A549 (cell line): ENCODE results near the gene RNF167. TPM values are rescaled to one million over a fixed set of nuclear protein-coding genes. Genes with fewer than 3 reads are reported as not detected.

Experiments
- ATAC-seq, 2 experiments: fragments of 200-7000 bp in 1 of 2; fragments of >200 bp in 1 of 2; cut with Nextera tagmentation in 1 of 2; cut with Tn5 transposase in 1 of 2; 3 replicates each; pipeline versions ENCODE4 v1.8.0 to v1.9.1; 2018 to 2020; ENCODE audit warnings: mild to moderate bottlenecking in 1 of 2, moderate library complexity in 1 of 2
- CTCF ChIA-PET: fragments of 300-600 bp; sonication (Branson Sonifier 250); formaldehyde crosslinking; extraction: SDS; loops from one replicate; lab custom pipeline; 2021; ENCODE audit warnings: antibody characterized with exemption, inconsistent platforms; lab: Yijun Ruan, JAX
- POLR2A ChIA-PET: fragments of 350-600 bp; formaldehyde crosslinking; extraction: SDS; loops from one replicate; lab custom pipeline; 2021; ENCODE audit warnings: antibody characterized with exemption, inconsistent platforms; lab: Yijun Ruan, JAX
- DNase-seq, 2 experiments: peaks; one replicate each; pipeline versions ENCODE4 v3.0.0 to v3.0.0-alpha.2; 2011 to 2016; ENCODE audit warnings: low read depth in 1 of 2, low spot score in 1 of 2
- FAIRE-seq: peaks from 2 replicates; lab custom pipeline; 2011; peaks lifted over from hg19 to GRCh38; lab: Jason Lieb, UNC
- H3K27ac ChIP-seq, 2 experiments: fragments of >200 bp; sonication (Bioruptor Twin); formaldehyde crosslinking; 3 replicates each; pipeline ENCODE4 v1.5.1; 2016 to 2017
- H3K4me1 ChIP-seq: fragments of >200 bp; sonication (Bioruptor Twin); formaldehyde crosslinking; 3 replicates; pipeline ENCODE4 v1.6.1; 2016
- H3K4me2 ChIP-seq: fragments of >200 bp; sonication (Bioruptor Twin); formaldehyde crosslinking; 3 replicates; pipeline ENCODE4 v1.6.1; 2016
- H3K4me3 ChIP-seq: fragments of >200 bp; sonication (Bioruptor Twin); formaldehyde crosslinking; 3 replicates; pipeline ENCODE4 v1.5.1; 2016
- H3K9me3 ChIP-seq: fragments of >200 bp; sonication (Bioruptor Twin); formaldehyde crosslinking; 3 replicates; pipeline ENCODE4 v1.6.1; 2016
- BCL3 ChIP-seq: fragments of >200 bp; sonication (Bioruptor Twin); formaldehyde crosslinking; IDR thresholded peaks from 3 replicates; pipeline ENCODE4 v1.6.1; 2016
- CBX8 ChIP-seq: fragments of 200-600 bp; sonication (generic); IDR thresholded peaks from 2 replicates; pipeline ENCODE4 v1.6.1; 2016
- CHD4 ChIP-seq: fragments of 200-600 bp; sonication (generic); IDR thresholded peaks from 2 replicates; pipeline ENCODE4 v1.6.1; 2016; ENCODE audit warnings: antibody characterized with exemption, mild to moderate bottlenecking, borderline replicate concordance
- CTCF ChIP-seq: fragments of >200 bp; sonication (Bioruptor Twin); formaldehyde crosslinking; IDR thresholded peaks from 3 replicates; pipeline ENCODE4 v1.5.1; 2016
- ESRRA ChIP-seq: fragments of 150-350 bp; IDR thresholded peaks from 2 replicates; pipeline ENCODE4 v1.6.1; 2014; ENCODE audit warnings: mild to moderate bottlenecking, low read length, borderline replicate concordance
- GATA3 ChIP-seq: IDR thresholded peaks from 2 replicates; pipeline ENCODE4 v1.6.1; 2012; ENCODE audit warnings: borderline replicate concordance
- HES2 ChIP-seq: fragments of >200 bp; sonication (Bioruptor Twin); formaldehyde crosslinking; IDR thresholded peaks from 2 replicates; pipeline ENCODE4 v1.6.1; 2016
- HMGXB4 ChIP-seq: fragments of 250-450 bp; sonication (Bioruptor Pico); IDR thresholded peaks from 2 replicates; pipeline ENCODE4 v1.5.0; 2021; ENCODE audit warnings: mild to moderate bottlenecking, moderate library complexity, borderline replicate concordance
- HOXB5 ChIP-seq: fragments of 250-450 bp; sonication (Bioruptor Pico); IDR thresholded peaks from 2 replicates; pipeline ENCODE4 v1.5.0; 2020; ENCODE audit warnings: mild to moderate bottlenecking, moderate library complexity
- JUN ChIP-seq, 2 experiments: fragments of >200 bp; sonication (Bioruptor Twin); formaldehyde crosslinking; IDR thresholded peaks; 2 replicates in 1 of 2; 3 replicates in 1 of 2; pipeline ENCODE4 v1.6.1; 2016 to 2017
- KDM5A ChIP-seq: fragments of 200-600 bp; sonication (generic); IDR thresholded peaks from 2 replicates; pipeline ENCODE4 v1.6.1; 2016; ENCODE audit warnings: antibody characterized with exemption, mild to moderate bottlenecking
- MAX ChIP-seq: IDR thresholded peaks from 2 replicates; pipeline ENCODE4 v1.6.1; 2012
- MAZ ChIP-seq: fragments of 150-350 bp; IDR thresholded peaks from 2 replicates; pipeline ENCODE4 v1.6.1; 2014; ENCODE audit warnings: antibody characterized with exemption, low read depth, low read length, borderline replicate concordance
- PBX3 ChIP-seq: IDR thresholded peaks from 2 replicates; pipeline ENCODE4 v1.6.1; 2012
- PHF8 ChIP-seq: fragments of 200-600 bp; sonication (generic); IDR thresholded peaks from 2 replicates; pipeline ENCODE4 v1.6.1; 2016; ENCODE audit warnings: low read depth, mild to moderate bottlenecking, antibody characterized with exemption, moderate library complexity, borderline replicate concordance
- POLR2A ChIP-seq: IDR thresholded peaks from 2 replicates; pipeline ENCODE4 v1.6.1; 2012; ENCODE audit warnings: mild to moderate bottlenecking, low read length
- RAD21 ChIP-seq, 2 experiments: fragments of >200 bp in 1 of 2; sonication (Bioruptor Twin) in 1 of 2; formaldehyde crosslinking in 1 of 2; IDR thresholded peaks in 1 of 2; conservative IDR thresholded peaks in 1 of 2; 2 replicates in 1 of 2; 3 replicates in 1 of 2; pipeline ENCODE4 v1.6.1; 2012 to 2018; ENCODE audit warnings: inconsistent platforms in 1 of 2
- RARB ChIP-seq: fragments of 250-450 bp; sonication (Bioruptor Pico); IDR thresholded peaks from 2 replicates; pipeline ENCODE4 v1.8.0; 2021; ENCODE audit warnings: mild to moderate bottlenecking, moderate library complexity
- SMC3 ChIP-seq: fragments of >200 bp; sonication (Bioruptor Twin); formaldehyde crosslinking; IDR thresholded peaks from 3 replicates; pipeline ENCODE4 v1.6.1; 2018; ENCODE audit warnings: inconsistent platforms
- TFCP2L1 ChIP-seq: fragments of 250-450 bp; sonication (Bioruptor Pico); IDR thresholded peaks from 2 replicates; pipeline ENCODE4 v1.5.0; 2021; ENCODE audit warnings: mild to moderate bottlenecking
- ZSCAN20 ChIP-seq: fragments of 250-450 bp; sonication (Bioruptor Pico); IDR thresholded peaks from 2 replicates; pipeline ENCODE4 v1.8.0; 2022; ENCODE audit warnings: mild to moderate bottlenecking, moderate library complexity
- WGBS: methylation state at CpG from one replicate; pipeline ENCODE4 v1.1.6; 2017; ENCODE audit errors: missing lambda C conversion rate; 5-methylcytosine and 5-hydroxymethylcytosine counted together
- polyA plus RNA-seq, 4 experiments: library from polyadenylated mRNA; depleted of rRNA in 3 of 4; stranded (reverse); fragments of >200 nt; fragmentation: RNase III in 1 of 4; extraction: RNeasy Plus Mini Kit Qiagen cat#74134 plus additional on column Dnase treatment in 1 of 4; gene quantifications; 2 replicates in 3 of 4; 3 replicates in 1 of 4; pipeline ENCODE4 v1.2.3, GENCODE V29; 2011 to 2017

RNF167 gene
- polyA plus RNA-seq, 2 of the 4 experiments (the other 2 are of a cell fraction) = 86.4 to 98.7 TPM

GRCh38 chr17:4986403-4986802 is 46.3 kb downstream of the RNF167 start:
- DNase-seq = no peak
- peak overlapping the region; percentile 78 for H3K4me3 ChIP-seq
- ATAC-seq = peak; percentile 3 to 12; a peak in 5 of 6 replicates
- FAIRE-seq = no peak
- TF ChIP-seq ESRRA = no peak
- no peak for TF ChIP-seq HOXB5 (CRISPR knock-in tag)
- TF ChIP-seq, all 56 proteins: peak for 0
- Histone ChIP-seq H3K4me2 (peak overlapping the region; percentile 89), H3K9me3 (no peaks in the 10 kb centered on the region), H3K4me1 (peaks cover 21% of the 10 kb centered on the region), H3K27ac (peak overlapping the region; percentile 88 to 91)
- ChIA-PET POLR2A (interaction anchor here (1.2 to 3.0 kb wide), 5 partner anchors 11 to 46 kb away, joined by 3 to 17 read pairs (median 13); partner anchors contain the start of genes INCA1, KIF1C, PFN1 and RNF167), CTCF (interaction anchor here (0.7 to 6.5 kb wide), 34 partner anchors 8 to 420 kb away, joined by 3 to 148 read pairs (median 7); partner anchors contain the start of genes ENO3, INCA1, KIF1C and MED11)
- 28% methylated on average over 5 of the region's 5 CpGs for WGBS

- POLR2A ChIA-PET = interaction anchor here (0.9 to 3.0 kb wide), 6 partner anchors 11 to 197 kb away, joined by 3 to 17 read pairs (median 10); partner anchors contain the start of genes INCA1, KIF1C, PFN1 and RNF167
- DNase-seq (peak; percentile 87 to 90), ATAC-seq (peak; percentile 89)
- H3K4me2 ChIP-seq = peak within 1 kb of the TSS; percentile 89
- 0 out of 3 replicates have a peak, but pooled peaks have one; percentile 59 for TF ChIP-seq BCL3
- peak; percentile 58 to 92; a peak in 4 of 5 replicates for TF ChIP-seq JUN (IDR thresholded peaks at IDR 0.05)
- TF ChIP-seq PBX3 = 0 out of 2 replicates have a peak, but pooled peaks have one; percentile 46
- TF ChIP-seq RAD21 (conservative IDR thresholded peaks at IDR 0.05 in 1 of 2, IDR thresholded peaks at IDR 0.05 in 1 of 2) = peak; percentile 44 to 75; a peak in 4 of 5 replicates
- peak; percentile 66; the same call in 1 of the 2 replicates for TF ChIP-seq PHF8
- TF ChIP-seq CTCF = peak; percentile 98
- peak; percentile 54 for TF ChIP-seq POLR2A
- no peak for TF ChIP-seq HES2
- TF ChIP-seq CBX8 = no peak
- peak; percentile 64; the same call in 1 of the 2 replicates for TF ChIP-seq TFCP2L1
- TF ChIP-seq HMGXB4 = peak; percentile 98
- TF ChIP-seq GATA3 = peak; percentile 53; the same call in 1 of the 2 replicates
- TF ChIP-seq MAX = peak; percentile 89
- TF ChIP-seq CHD4 = peak; percentile 73; the same call in 1 of the 2 replicates
- TF ChIP-seq SMC3 = peak; percentile 71
- TF ChIP-seq MAZ = peak; percentile 62; the same call in 1 of the 2 replicates
- no peak for TF ChIP-seq ZSCAN20 (CRISPR knock-in tag)
- TF ChIP-seq KDM5A = peak; percentile 75
- TF ChIP-seq RARB (CRISPR knock-in tag) = no peak
- TF ChIP-seq, all 56 proteins: peak for 15
- H3K9me3 ChIP-seq = no peaks in the 10 kb centered on the region
- peaks cover 21% of the 10 kb centered on the region for H3K4me1 ChIP-seq
- CTCF ChIA-PET = interaction anchor here (0.6 to 6.5 kb wide), 47 partner anchors 8 to 470 kb away, joined by 3 to 148 read pairs (median 6); partner anchors contain the start of genes CHRNE, ENO3, INCA1 and KIF1C
- peak within 1 kb of the TSS; percentile 78 for H3K4me3 ChIP-seq
- peak within 1 kb of the TSS; percentile 88 to 91 for H3K27ac ChIP-seq
- WGBS = 2% methylated on average over 44 of the region's 78 CpGs
- FAIRE-seq = no peak
Observed at GRCh38 chr17:4986951-4987766, 47.1 kb downstream of the RNF167 start, which contains the start of gene CAMTA2. CAMTA2 (minus strand) TSS chr17:4987675; CDS start chr17:4986222, 1,453 bp downstream.
